OCI-LY3 (cell line): ENCODE results near the gene BOC.

Source experiments
- H2AFZ ChIP-seq: fragments of 200-600, 300-600 bp; shearing (Covaris generic); 2 replicates; pipeline ENCODE4 v1.6.0; 2014; ENCODE audit warnings: antibody characterized with exemption, low read depth, low read length
- H3K27ac ChIP-seq: fragments of 200-600, 300-600 bp; sonication (generic); 2 replicates; pipeline ENCODE4 v1.5.1; 2014; ENCODE audit warnings: mild to moderate bottlenecking, low read length, moderate library complexity, mixed read lengths
- H3K27me3 ChIP-seq: fragments of 200-600, 300-600 bp; sonication (generic); 2 replicates; pipeline ENCODE4 v1.6.1; 2014; ENCODE audit warnings: low read depth, low read length, mixed read lengths
- H3K36me3 ChIP-seq: fragments of 200-600, 300-600 bp; sonication (generic); replicated peaks from 2 replicates; pipeline ENCODE3; 2014; ENCODE audit warnings: low read depth, low read length, mixed read lengths
- H3K4me1 ChIP-seq: fragments of 300-600, 200-600 bp; sonication (generic); 2 replicates; pipeline ENCODE4 v1.6.1; 2014; ENCODE audit warnings: low read length, mixed read lengths
- H3K4me2 ChIP-seq: fragments of 200-600, 300-600 bp; sonication (generic); 2 replicates; pipeline ENCODE4 v1.6.1; 2014; ENCODE audit warnings: low read length, mixed read lengths
- H3K4me3 ChIP-seq: fragments of 300-600, 200-600 bp; sonication (generic); 2 replicates; pipeline ENCODE4 v1.5.1; 2014; ENCODE audit warnings: antibody characterized with exemption, mild to moderate bottlenecking, low read length, moderate library complexity
- H3K79me2 ChIP-seq: fragments of 300-600, 200-600 bp; shearing (Covaris generic); 2 replicates; pipeline ENCODE4 v1.6.1; 2014; ENCODE audit warnings: mild to moderate bottlenecking, low read length, mixed read lengths
- H3K9ac ChIP-seq: fragments of 300-600, 200-600 bp; shearing (Covaris generic); 2 replicates; pipeline ENCODE4 v1.6.0; 2014; ENCODE audit warnings: mild to moderate bottlenecking, low read length, moderate library complexity
- H3K9me3 ChIP-seq: fragments of 200-600, 300-600 bp; shearing (Covaris generic); 2 replicates; pipeline ENCODE4 v1.6.1; 2014; ENCODE audit warnings: low read length, mixed read lengths; ENCODE audit not compliant: insufficient read depth
- H4K20me1 ChIP-seq: fragments of 200-600, 300-600 bp; sonication (generic); 2 replicates; pipeline ENCODE4 v1.6.1; 2016; ENCODE audit warnings: low read length, mixed read lengths; ENCODE audit not compliant: insufficient read depth
- CTCF ChIP-seq: fragments of 200-600, 300-600 bp; sonication (generic); IDR thresholded peaks from 2 replicates; pipeline ENCODE4 v1.5.1; 2014; ENCODE audit warnings: antibody characterized with exemption, low read length, low read depth
- EZH2phosphoT487 ChIP-seq: fragments of 200-600 bp; shearing (Covaris generic); IDR thresholded peaks from 2 replicates; pipeline ENCODE4 v1.6.1; 2018; ENCODE audit warnings: antibody characterized with exemption, mixed run types, low read depth

The BOC gene

GRCh38 chr3:113279686-113280085, 68.3 kb downstream of the BOC start:
- H3K36me3 ChIP-seq: no peaks in the 10 kb centered on the region
- H4K20me1 ChIP-seq: no peaks in the 10 kb centered on the region
- H3K4me1 ChIP-seq: peaks cover 29% of the 10 kb centered on the region
- no peaks in the 10 kb centered on the region for H3K9me3 ChIP-seq
- no peak for TF ChIP-seq EZH2phosphoT487
- TF ChIP-seq CTCF: no peak
- H3K4me2 ChIP-seq: no peak overlapping the region
- no peaks in the 10 kb centered on the region for H3K79me2 ChIP-seq
- no peak overlapping the region for H3K9ac ChIP-seq
- H2AFZ ChIP-seq: no peak overlapping the region
- H3K27me3 ChIP-seq: no peaks in the 10 kb centered on the region
- H3K27ac ChIP-seq: no peak overlapping the region
- no peak overlapping the region for H3K4me3 ChIP-seq

- H3K4me3 ChIP-seq: no peak overlapping the region
- H3K27me3 ChIP-seq: no peaks in the 10 kb centered on the region
- H2AFZ ChIP-seq: no peak overlapping the region
- no peaks in the 10 kb centered on the region for H3K9me3 ChIP-seq
- H3K27ac ChIP-seq: no peak overlapping the region
- no peak overlapping the region for H3K4me2 ChIP-seq
- no peaks in the 10 kb centered on the region for H4K20me1 ChIP-seq
- H3K79me2 ChIP-seq: no peaks in the 10 kb centered on the region
- TF ChIP-seq CTCF (no peak), EZH2phosphoT487 (no peak)
- H3K9ac ChIP-seq: no peak overlapping the region
- no peaks in the 10 kb centered on the region for H3K4me1 ChIP-seq
- H3K36me3 ChIP-seq: no peaks in the 10 kb centered on the region
Observed at GRCh38 chr3:113283306-113283705, 71.9 kb downstream of the BOC start.

GRCh38 chr3:113284453-113285050, 73.2 kb downstream of the BOC start:
- Histone ChIP-seq H3K4me3 (no peak overlapping the region), H3K79me2 (no peaks in the 10 kb centered on the region), H4K20me1 (no peaks in the 10 kb centered on the region), H3K4me2 (no peak overlapping the region), H3K9me3 (no peaks in the 10 kb centered on the region), H3K27ac (no peak overlapping the region), H3K27me3 (no peaks in the 10 kb centered on the region), H3K9ac (no peak overlapping the region), H3K36me3 (no peaks in the 10 kb centered on the region), H2AFZ (no peak overlapping the region), H3K4me1 (no peaks in the 10 kb centered on the region)
- TF ChIP-seq EZH2phosphoT487: no peak
- no peak for TF ChIP-seq CTCF

GRCh38 chr3:113285226-113285625, 73.9 kb downstream of the BOC start:
- Histone ChIP-seq H3K27me3 (no peaks in the 10 kb centered on the region), H3K4me3 (no peak overlapping the region), H2AFZ (no peak overlapping the region), H3K9ac (no peak overlapping the region), H3K36me3 (no peaks in the 10 kb centered on the region), H3K4me2 (no peak overlapping the region), H3K79me2 (no peaks in the 10 kb centered on the region), H4K20me1 (no peaks in the 10 kb centered on the region), H3K9me3 (no peaks in the 10 kb centered on the region), H3K27ac (no peak overlapping the region), H3K4me1 (no peaks in the 10 kb centered on the region)
- TF ChIP-seq CTCF (no peak), EZH2phosphoT487 (no peak)
